ENCODE results near the gene MAN2A2. TPM values are rescaled to one million over a fixed set of nuclear protein-coding genes. Genes with fewer than 3 reads are reported as not detected.

Gene MAN2A2
- total RNA-seq, 1 experiment from 2014 or later: 27.4 TPM

DNA sequence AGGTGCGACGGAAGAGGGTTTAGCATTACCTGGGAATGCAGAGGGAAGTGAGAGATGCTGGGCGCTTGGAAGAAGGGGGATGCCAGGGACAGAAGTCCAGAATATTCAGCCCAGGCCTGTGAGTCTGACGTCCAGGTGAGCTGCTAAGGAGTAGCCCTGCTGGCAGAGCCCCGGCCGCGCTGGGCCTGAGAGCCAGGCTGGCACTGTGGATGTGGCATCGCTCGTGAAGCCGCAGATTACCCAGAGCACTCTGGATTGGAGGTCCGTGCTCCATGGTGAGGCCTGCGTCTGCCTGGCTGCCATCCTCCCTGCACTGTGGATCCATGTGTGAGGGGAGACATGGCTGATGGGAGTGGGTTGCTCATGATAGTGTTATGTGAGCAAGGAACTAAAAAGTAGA lies 14.5 kb downstream of the MAN2A2 start:
- H3K4me1 ChIP-seq (ENCODE audit: insufficient read depth, low read length): no peaks in the 10 kb centered on the region
- H2AK5ac ChIP-seq (ENCODE audit: insufficient read length, low read length): no peak overlapping the region
- no peaks in the 10 kb centered on the region for H3K27me3 ChIP-seq (ENCODE audit: insufficient read depth, low read length)
- no peak overlapping the region for H4K5ac ChIP-seq (ENCODE audit: insufficient read length, low read depth, low read length)
- no peak overlapping the region for H3K4me3 Mint-ChIP-seq
- H4K91ac ChIP-seq (ENCODE audit: insufficient read length, low read depth, low read length): no peak overlapping the region
- no peak overlapping the region for H2BK15ac ChIP-seq (ENCODE audit: low read depth, low read length)
- H3K79me2 ChIP-seq (ENCODE audit: insufficient read depth, low read length): no peaks in the 10 kb centered on the region
- H3K14ac ChIP-seq (ENCODE audit: insufficient read depth, low read length): no peak overlapping the region
- no peak overlapping the region for H4K8ac ChIP-seq (replicated peaks; ENCODE audit: insufficient read length, low read depth, low read length)
- H3K56ac ChIP-seq (ENCODE audit: insufficient read length, low read depth, low read length): no peak overlapping the region
- peak overlapping the region in 1 of 3 experiments; percentile 22; a peak in 2 of 7 replicates for H3K27ac Mint-ChIP-seq
- no peak overlapping the region for H3T11ph ChIP-seq (ENCODE audit: low read length)
- H4K20me1 ChIP-seq (ENCODE audit: control insufficient read depth, insufficient read depth, insufficient read length): no peaks in the 10 kb centered on the region
- no peak overlapping the region for H3K27ac ChIP-seq (ENCODE audit: insufficient read length, low read depth, low read length)
- no peak overlapping the region for H2BK120ac ChIP-seq (ENCODE audit: low read depth, low read length, poor library complexity, severe bottlenecking)
- no peak overlapping the region for H2BK12ac ChIP-seq (ENCODE audit: insufficient read length, low read depth, low read length)
- no peaks in the 10 kb centered on the region for H3K9me3 ChIP-seq (ENCODE audit: control insufficient read depth, low read depth, low read length)
- H3K36me3 Mint-ChIP-seq (ENCODE audit: insufficient read depth in 1 of 3, low read depth in 3 of 3): peaks cover 5 to 61% (median 18%) of the 10 kb centered on the region in 3 experiments; a peak in 6 of 7 replicates
- no peaks in the 10 kb centered on the region for H3K23me2 ChIP-seq (ENCODE audit: insufficient read length, low read depth, low read length, poor library complexity, severe bottlenecking)
- TF ChIP-seq, protein P1, sequence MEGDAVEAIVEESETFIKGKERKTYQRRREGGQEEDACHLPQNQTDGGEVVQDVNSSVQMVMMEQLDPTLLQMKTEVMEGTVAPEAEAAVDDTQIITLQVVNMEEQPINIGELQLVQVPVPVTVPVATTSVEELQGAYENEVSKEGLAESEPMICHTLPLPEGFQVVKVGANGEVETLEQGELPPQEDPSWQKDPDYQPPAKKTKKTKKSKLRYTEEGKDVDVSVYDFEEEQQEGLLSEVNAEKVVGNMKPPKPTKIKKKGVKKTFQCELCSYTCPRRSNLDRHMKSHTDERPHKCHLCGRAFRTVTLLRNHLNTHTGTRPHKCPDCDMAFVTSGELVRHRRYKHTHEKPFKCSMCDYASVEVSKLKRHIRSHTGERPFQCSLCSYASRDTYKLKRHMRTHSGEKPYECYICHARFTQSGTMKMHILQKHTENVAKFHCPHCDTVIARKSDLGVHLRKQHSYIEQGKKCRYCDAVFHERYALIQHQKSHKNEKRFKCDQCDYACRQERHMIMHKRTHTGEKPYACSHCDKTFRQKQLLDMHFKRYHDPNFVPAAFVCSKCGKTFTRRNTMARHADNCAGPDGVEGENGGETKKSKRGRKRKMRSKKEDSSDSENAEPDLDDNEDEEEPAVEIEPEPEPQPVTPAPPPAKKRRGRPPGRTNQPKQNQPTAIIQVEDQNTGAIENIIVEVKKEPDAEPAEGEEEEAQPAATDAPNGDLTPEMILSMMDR (conservative IDR thresholded peaks at IDR 0.05): no peak
- H2BK20ac ChIP-seq (ENCODE audit: low read depth, low read length, poor library complexity, severe bottlenecking): no peak overlapping the region
- H3K4me2 ChIP-seq (ENCODE audit: insufficient read depth, insufficient read length, low read length): no peak overlapping the region
- H2BK5ac ChIP-seq (ENCODE audit: insufficient read length, low read length): no peak overlapping the region
- no CpG with 5 or more reads among the region's 12 CpGs for WGBS (ENCODE audit: extremely low coverage, insufficient read length, low lambda C conversion rate)
- peaks cover 7 to 8% of the 10 kb centered on the region in 2 experiments; a peak in 3 of 4 replicates for H3K4me1 Mint-ChIP-seq
- H3K79me1 ChIP-seq (ENCODE audit: insufficient read depth, low read depth, low read length, poor library complexity, severe bottlenecking): no peaks in the 10 kb centered on the region
- H3K27me3 Mint-ChIP-seq (ENCODE audit: low read depth): no peaks in the 10 kb centered on the region
- no peak for DNase-seq
- H3K23ac ChIP-seq (ENCODE audit: insufficient read length, low read depth, low read length): no peak overlapping the region
- H3K9ac ChIP-seq (ENCODE audit: extremely low read depth, insufficient read length, low read length): no peak overlapping the region
- no peak overlapping the region for H3K4ac ChIP-seq (ENCODE audit: low read depth, low read length)
- H2AFZ ChIP-seq (ENCODE audit: low read length): no peak overlapping the region
- H3K18ac ChIP-seq (ENCODE audit: insufficient read length, low read depth, low read length): no peak overlapping the region
- no peaks in the 10 kb centered on the region for H3K9me3 Mint-ChIP-seq

Data from H9 (cell line).